Prostate gland (tissue), 2 donors: ENCODE results near the gene SEC24D. TPM values are rescaled to one million over a fixed set of nuclear protein-coding genes. Genes with fewer than 3 reads are reported as not detected.
"Not testable (repeated sequence)": the region's sequence is repeated elsewhere in the genome, so short reads cannot be mapped to it uniquely, and the experiment has no call there.

Source experiments
- DNase-seq: peaks from one replicate; pipeline ENCODE4 v3.0.0-alpha.2; 2019; ENCODE audit warnings: low spot score
- H3K27ac ChIP-seq, 2 donors: fragments of 200-600 bp; sonication (generic); 2 replicates each; pipeline ENCODE4 v1.5.1; 2017 to 2019
- H3K27me3 ChIP-seq: fragments of 200-600 bp; sonication (generic); replicated peaks from 2 replicates; pipeline ENCODE4 v1.5.1; 2019; ENCODE audit not compliant: insufficient read depth
- H3K36me3 ChIP-seq, 2 donors: fragments of 200-600 bp; sonication (generic); 1 replicate in 1 of 2; 2 replicates in 1 of 2; pipeline versions ENCODE4 v1.5.1 to v1.8.1; 2017 to 2019
- H3K4me1 ChIP-seq: fragments of 200-600 bp; sonication (generic); replicated peaks from 2 replicates; pipeline ENCODE4 v1.5.1; 2019
- H3K4me3 ChIP-seq, 2 donors: fragments of 200-600 bp; sonication (generic); 2 replicates each; pipeline ENCODE4 v1.5.1; 2017 to 2019
- H3K9me3 ChIP-seq: fragments of 200-600 bp; sonication (generic); 2 replicates; pipeline ENCODE4 v1.5.1; 2017
- POLR2A ChIP-seq: fragments of 450-650 bp; IDR thresholded peaks from one replicate; pipeline ENCODE4 v1.6.1; 2016; ENCODE audit warnings: antibody characterized with exemption, mild to moderate bottlenecking
- POLR2AphosphoS5 ChIP-seq: sonication (generic); formaldehyde crosslinking; IDR thresholded peaks from one replicate; pipeline ENCODE4 v1.6.1; 2017; ENCODE audit warnings: antibody characterized with exemption
- WGBS: methylation state at CpG from one replicate; pipeline ENCODE4 v1.1.5; 2018; 5-methylcytosine and 5-hydroxymethylcytosine counted together
- intact Hi-C: fragments of 100-400 bp; cut with DNase I; formaldehyde crosslinking; loops from one replicate; pipeline ENCODE4 v1.14.2; 2022
- total RNA-seq, 2 donors: library from RNA; depleted of rRNA; stranded (reverse); fragments of >200 nt; gene quantifications; one replicate each; pipeline ENCODE4 v1.1.0, GENCODE V29; 2016
- TF ChIP-seq, protein P1 (sequence below), 4 experiments: fragments of 200-600 bp in 2 of 4; fragments of 450-650 bp in 2 of 4; sonication (generic) in 2 of 4; IDR thresholded peaks; 1 replicate in 3 of 4; 2 replicates in 1 of 4; pipeline ENCODE4 v1.5.1; 2016 to 2019; ENCODE audit warnings: antibody characterized with exemption in 4 of 4, mild to moderate bottlenecking in 2 of 4, moderate library complexity in 2 of 4

Gene SEC24D
- total RNA-seq, 2 donors from 2014 or later: 31.5 to 34.9 TPM

DNA sequence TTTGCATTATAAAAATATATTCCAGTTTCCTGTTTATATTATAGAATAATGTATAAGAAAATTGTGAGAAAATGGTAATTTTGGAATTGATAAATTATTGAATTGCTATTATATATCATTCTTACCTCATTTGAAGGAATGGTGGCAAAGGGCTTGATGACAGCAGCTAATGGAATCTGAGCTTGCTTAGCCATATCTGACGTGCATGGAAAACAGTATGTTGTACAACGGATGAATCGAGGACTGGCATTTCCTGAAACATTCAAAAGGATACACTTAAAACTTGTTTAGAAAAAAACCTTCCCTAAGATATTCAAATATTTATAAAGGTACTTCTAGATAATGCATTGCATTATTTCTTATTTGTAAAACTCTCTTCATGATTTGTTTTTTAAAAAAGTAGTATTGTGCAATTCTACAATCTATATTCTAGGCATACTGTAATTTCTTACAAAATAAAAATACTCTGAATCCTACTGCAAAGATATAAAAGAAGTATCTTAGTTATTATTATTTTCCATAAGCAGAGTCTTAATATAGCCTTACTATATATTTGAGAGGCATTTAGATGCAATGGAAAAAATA is 38.3 kb downstream of the SEC24D start:
- intact Hi-C loops: no loop called here
- H3K36me3 ChIP-seq: peaks cover 3 to 14% of the 10 kb centered on the region in 2 donors
- WGBS: 94% methylated on average over 3 of the region's 3 CpGs
- no peak overlapping the region for H3K4me3 ChIP-seq
- no peak for DNase-seq
- no peaks in the 10 kb centered on the region for H3K4me1 ChIP-seq
- TF ChIP-seq POLR2AphosphoS5 (no peak), POLR2A (no peak)
- TF ChIP-seq, protein P1, sequence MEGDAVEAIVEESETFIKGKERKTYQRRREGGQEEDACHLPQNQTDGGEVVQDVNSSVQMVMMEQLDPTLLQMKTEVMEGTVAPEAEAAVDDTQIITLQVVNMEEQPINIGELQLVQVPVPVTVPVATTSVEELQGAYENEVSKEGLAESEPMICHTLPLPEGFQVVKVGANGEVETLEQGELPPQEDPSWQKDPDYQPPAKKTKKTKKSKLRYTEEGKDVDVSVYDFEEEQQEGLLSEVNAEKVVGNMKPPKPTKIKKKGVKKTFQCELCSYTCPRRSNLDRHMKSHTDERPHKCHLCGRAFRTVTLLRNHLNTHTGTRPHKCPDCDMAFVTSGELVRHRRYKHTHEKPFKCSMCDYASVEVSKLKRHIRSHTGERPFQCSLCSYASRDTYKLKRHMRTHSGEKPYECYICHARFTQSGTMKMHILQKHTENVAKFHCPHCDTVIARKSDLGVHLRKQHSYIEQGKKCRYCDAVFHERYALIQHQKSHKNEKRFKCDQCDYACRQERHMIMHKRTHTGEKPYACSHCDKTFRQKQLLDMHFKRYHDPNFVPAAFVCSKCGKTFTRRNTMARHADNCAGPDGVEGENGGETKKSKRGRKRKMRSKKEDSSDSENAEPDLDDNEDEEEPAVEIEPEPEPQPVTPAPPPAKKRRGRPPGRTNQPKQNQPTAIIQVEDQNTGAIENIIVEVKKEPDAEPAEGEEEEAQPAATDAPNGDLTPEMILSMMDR (IDR thresholded peaks at IDR 0.05): no peak
- no peak overlapping the region for H3K27ac ChIP-seq
- no peaks in the 10 kb centered on the region for H3K9me3 ChIP-seq
- H3K27me3 ChIP-seq: no peaks in the 10 kb centered on the region

DNA sequence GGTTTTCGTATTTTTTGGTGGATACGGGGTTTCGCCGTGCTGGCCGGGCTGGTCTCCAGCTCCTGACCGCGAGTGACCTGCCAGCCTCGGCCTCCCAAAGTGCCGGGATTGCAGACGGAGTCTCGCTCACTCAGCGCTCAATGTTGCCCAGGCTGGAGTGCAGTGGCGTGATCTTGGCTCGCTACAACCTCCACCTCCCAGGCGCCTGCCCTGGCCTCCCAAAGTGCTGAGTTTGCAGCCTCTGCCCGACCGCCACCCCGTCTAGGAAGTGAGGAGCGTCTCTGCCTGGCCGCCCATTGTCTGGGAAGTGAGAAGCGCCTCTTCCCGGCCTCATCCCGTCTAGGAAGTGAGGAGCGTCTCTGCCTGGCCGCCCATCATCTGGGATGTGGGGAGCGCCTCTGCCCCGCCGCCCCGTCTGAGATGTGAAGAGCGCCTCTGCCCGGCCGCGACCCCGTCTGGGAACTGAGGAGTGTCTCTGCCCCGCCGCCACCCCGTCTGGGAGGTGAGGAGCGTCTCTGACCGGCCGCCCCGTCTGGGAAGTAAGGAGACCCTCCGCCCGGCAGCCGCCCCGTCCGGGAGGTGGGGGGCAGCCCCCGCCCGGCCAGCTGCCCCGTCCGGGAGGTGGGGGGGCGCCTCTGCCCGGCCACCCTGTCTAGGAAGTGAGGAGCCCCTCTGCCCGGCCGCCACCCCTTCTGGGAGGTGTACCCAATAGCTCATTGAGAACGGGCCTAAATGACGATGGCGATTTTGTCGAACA is 44.1 kb downstream of the SEC24D start:
- H3K4me1 ChIP-seq, intact Hi-C loops, H3K27me3 ChIP-seq, H3K4me3 ChIP-seq, DNase-seq, H3K9me3 ChIP-seq, H3K27ac ChIP-seq, H3K36me3 ChIP-seq: not testable (repeated sequence)
- WGBS: 89% methylated on average over 58 of the region's 58 CpGs

GRCh38 chr4:118790544-118790943 is 45.4 kb downstream of the SEC24D start:
- Histone ChIP-seq H3K27me3 (no peaks in the 10 kb centered on the region), H3K4me1 (no peaks in the 10 kb centered on the region), H3K27ac (no peak overlapping the region), H3K9me3 (no peaks in the 10 kb centered on the region), H3K4me3 (no peak overlapping the region), H3K36me3 (no peaks in the 10 kb centered on the region)
- WGBS: 13% methylated on average over 5 of the region's 5 CpGs
- no peak for DNase-seq
- TF ChIP-seq, protein P1 (IDR thresholded peaks at IDR 0.05): no peak
- TF ChIP-seq POLR2A: no peak
- TF ChIP-seq POLR2AphosphoS5: peak; percentile 35
- intact Hi-C loops: no loop called here

- H3K27me3 ChIP-seq: no peaks in the 10 kb centered on the region
- H3K4me3 ChIP-seq: no peak overlapping the region
- no peaks in the 10 kb centered on the region for H3K9me3 ChIP-seq
- H3K27ac ChIP-seq: no peak overlapping the region
- TF ChIP-seq POLR2A (no peak), POLR2AphosphoS5 (no peak)
- TF ChIP-seq, protein P1 (IDR thresholded peaks at IDR 0.05): no peak
- H3K36me3 ChIP-seq: no peaks in the 10 kb centered on the region
- H3K4me1 ChIP-seq: no peaks in the 10 kb centered on the region
- intact Hi-C loops: no loop called here
- no peak for DNase-seq
Observed at GRCh38 chr4:118788911-118789310, 47.0 kb downstream of the SEC24D start.

- Histone ChIP-seq H3K27me3 (no peaks in the 10 kb centered on the region), H3K4me3 (no peak overlapping the region), H3K27ac (no peak overlapping the region), H3K36me3 (no peaks in the 10 kb centered on the region), H3K4me1 (no peaks in the 10 kb centered on the region), H3K9me3 (no peaks in the 10 kb centered on the region)
- TF ChIP-seq POLR2AphosphoS5 (no peak), POLR2A (no peak)
- TF ChIP-seq, protein P1 (IDR thresholded peaks at IDR 0.05): no peak
- intact Hi-C loops: no loop called here
- WGBS: 100% methylated on average over 1 of the region's 1 CpG
- no peak for DNase-seq
Observed at GRCh38 chr4:118787844-118788380, 48.0 kb downstream of the SEC24D start.
